Measurements from ENCODE around the gene MYO3B.

DNA sequence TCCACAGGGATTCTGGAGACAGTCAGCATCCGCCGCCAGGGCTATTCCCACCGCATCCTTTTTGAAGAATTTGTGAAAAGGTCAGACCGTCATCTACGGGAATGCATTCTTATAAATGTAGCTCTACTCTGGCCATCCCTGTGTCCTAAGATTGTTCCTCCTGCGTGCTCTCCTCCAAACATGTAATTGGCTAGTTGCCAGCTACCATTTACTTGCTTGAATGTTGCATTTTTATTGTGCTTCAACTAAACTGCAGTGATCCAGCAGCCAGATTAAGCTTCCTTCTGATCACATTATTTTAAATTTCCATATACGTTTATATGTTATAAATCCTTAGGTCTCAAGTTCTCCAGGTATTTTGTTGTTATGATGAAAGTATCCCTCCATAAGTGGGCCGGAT is 288.7 kb downstream of the MYO3B start:
- TF ChIP-seq, protein P1, sequence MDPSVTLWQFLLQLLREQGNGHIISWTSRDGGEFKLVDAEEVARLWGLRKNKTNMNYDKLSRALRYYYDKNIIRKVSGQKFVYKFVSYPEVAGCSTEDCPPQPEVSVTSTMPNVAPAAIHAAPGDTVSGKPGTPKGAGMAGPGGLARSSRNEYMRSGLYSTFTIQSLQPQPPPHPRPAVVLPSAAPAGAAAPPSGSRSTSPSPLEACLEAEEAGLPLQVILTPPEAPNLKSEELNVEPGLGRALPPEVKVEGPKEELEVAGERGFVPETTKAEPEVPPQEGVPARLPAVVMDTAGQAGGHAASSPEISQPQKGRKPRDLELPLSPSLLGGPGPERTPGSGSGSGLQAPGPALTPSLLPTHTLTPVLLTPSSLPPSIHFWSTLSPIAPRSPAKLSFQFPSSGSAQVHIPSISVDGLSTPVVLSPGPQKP (IDR thresholded peaks at IDR 0.05; ENCODE audit: low read depth, low read length): no peak
- no peak for TF ChIP-seq POLR2A (IDR thresholded peaks at IDR 0.05; ENCODE audit: low read length)
- no peak for TF ChIP-seq CTCF (IDR thresholded peaks at IDR 0.05)
- no peak for TF ChIP-seq RFX5 (IDR thresholded peaks at IDR 0.05)
